Measurements from ENCODE around the gene ARHGEF39. TPM values are rescaled to one million over a fixed set of nuclear protein-coding genes. Genes with fewer than 3 reads are reported as not detected.

Gene ARHGEF39
- polyA plus RNA-seq, 5 donors: 6.6 to 19.7 (median 10.9) TPM

DNA sequence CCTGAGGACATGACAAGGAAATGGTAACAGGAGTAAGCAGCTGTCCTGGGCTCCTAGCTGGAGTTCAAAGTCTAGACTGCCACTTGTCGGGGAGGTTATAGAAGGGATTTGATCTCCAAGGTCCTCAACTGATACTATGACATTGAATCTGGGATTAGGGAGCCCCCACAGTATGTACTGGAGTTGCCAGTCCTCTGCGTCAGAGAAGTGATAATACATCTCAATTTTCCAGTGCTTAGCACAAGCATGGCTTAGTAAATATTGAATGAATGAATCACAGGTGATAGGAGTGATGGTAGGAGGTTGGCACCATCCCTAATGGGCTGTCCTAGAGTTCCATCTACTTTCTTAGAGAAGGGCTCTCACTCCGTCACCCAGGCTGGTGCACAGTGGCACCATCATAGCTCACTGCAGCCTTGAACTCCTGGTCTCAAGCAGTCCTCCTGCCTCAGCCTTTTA, 31.0 kb upstream of the ARHGEF39 start:
- DNase-seq: no peak

DNA sequence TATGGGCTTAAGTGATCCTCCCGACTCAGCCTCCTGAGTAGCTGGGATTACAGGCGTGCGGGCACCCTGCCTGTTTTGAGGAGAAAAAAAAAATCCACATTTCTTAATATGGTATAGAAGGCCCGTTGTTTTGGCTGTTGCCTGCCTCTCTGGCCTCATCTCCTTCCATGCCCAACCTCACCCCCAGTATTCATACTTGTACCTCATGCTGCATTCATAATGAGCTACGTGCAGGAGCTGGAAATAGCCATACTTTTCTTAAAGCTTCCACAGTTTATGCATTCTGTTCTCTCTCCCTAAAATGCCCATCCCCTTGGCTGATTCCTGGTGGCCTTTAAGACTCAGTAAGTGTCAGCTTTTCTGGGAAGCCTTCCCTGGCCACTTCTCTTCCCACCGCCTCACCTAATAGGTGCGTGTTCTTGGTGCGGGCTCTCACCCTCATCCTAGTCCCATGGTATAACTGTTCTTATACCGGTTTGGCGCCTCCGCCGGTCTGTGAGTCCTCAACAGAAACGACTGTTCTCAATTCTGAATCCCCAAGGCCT, 26.8 kb upstream of the ARHGEF39 start:
- DNase-seq: no peak

DNA sequence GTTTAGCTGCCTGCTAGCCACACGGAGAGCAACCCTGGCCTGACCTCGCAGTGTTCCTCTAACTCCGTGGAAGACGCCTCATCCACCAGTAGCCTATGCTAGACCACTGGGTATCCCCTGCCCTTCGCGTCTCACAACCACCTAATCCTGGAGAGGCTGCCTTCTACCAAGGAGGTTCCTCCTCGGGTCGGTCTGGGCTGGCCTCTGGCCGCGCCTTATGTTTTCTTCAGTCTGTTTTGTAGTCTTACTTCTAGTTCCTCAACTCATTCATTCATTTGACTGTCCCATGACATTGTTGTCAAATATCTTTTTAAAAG, 26.3 kb upstream of the ARHGEF39 start:
- no peak for DNase-seq

DNA sequence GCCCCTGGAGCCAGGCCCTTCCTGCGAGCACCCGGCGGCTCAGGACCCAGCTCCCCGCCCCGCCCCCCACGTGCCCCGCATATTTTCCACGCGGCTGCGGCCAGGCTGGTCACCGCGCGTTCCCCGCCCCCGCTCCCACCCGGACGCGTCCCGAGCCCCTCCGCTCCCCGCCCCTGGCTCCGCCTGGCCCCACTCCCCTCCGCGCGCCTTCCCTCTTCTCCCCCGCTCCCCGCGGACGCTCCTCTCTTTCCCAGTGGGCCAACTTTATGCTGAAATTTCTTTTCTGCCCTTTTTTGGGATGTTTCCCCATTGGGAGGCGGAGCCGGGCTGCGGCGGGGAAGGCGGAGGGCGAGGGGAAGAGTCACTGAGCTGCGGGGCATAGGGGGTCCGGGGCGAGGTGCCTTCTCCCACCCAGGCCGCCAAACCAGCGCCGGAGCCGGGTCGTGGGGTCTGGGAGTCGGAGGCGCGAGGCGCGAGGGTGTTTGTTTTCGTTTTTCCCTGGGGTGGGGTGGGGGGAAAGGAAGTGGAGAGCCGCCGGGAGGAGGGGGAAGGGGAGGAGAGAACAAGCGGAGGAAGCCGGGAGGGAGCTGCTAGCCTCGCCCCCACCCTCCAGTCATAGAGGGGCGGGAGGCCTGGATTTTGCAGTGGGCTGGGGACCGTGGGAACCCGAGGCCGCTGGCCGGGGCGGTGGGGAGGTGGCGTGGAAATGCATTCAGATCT, 25.8 kb upstream of the ARHGEF39 start:
- peak; percentile 79 for DNase-seq

DNA sequence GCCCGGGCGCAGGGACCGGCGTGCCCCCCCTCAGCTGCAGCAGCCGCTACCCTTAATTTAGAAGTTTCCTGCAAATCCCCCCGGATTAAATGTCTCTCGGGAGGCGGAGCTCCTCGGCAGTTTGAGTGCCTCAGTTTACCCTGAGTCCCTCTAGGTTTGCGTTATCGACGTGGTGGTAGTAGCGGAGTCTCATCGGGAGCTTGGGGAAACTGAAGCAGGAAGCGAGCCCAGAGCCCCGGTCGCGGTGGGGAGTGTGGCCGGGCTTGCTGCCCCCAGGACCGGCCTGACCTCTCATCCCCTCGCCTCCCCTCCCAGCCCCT, 25.3 kb upstream of the ARHGEF39 start:
- DNase-seq: peak in 1 of 2 donors; percentile 45

DNA sequence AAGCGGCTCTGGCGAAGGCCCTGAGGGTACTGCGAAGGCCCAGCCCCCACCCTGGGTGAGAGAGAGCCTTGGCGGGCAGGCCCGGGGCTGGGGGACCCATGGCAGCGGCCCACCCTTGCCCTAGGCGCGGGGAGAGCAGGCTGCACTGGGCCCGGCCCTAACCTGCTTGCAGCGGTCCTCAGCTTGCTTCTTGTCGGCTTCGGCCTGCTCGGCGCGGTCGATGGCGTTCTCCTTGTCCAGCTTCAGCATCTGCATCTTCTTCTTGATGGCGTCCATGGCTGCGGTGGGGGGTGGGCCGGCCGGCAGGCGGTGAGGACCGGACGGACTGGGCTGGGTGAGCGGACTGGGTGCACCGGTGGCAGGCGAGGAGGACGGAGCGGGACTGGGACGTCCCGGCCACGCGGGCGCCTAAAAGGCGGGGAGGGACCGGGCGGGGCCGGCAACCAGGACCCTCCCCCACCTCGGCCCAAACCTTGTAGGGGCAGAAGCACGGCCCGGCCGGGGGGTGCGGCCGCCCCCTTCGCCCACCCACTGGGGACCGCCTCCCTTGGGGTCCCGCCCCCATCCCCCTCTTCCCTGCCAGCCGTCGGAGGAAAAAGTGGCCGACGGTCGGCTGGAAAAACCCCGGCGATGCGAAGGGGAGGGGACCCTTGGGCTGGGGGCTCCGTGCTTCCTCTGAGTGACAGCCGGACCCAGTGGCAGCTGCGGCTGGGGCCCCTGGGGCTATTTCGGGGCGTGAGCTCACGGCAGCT, 24.7 kb upstream of the ARHGEF39 start, which contains the start of gene TPM2:
TSS of gene TPM2 (minus strand) at position 384 of the 752 bp plus-strand sequence. CDS start at position 276, 108 bp downstream.
- DNase-seq: peak; percentile 79 to 82

DNA sequence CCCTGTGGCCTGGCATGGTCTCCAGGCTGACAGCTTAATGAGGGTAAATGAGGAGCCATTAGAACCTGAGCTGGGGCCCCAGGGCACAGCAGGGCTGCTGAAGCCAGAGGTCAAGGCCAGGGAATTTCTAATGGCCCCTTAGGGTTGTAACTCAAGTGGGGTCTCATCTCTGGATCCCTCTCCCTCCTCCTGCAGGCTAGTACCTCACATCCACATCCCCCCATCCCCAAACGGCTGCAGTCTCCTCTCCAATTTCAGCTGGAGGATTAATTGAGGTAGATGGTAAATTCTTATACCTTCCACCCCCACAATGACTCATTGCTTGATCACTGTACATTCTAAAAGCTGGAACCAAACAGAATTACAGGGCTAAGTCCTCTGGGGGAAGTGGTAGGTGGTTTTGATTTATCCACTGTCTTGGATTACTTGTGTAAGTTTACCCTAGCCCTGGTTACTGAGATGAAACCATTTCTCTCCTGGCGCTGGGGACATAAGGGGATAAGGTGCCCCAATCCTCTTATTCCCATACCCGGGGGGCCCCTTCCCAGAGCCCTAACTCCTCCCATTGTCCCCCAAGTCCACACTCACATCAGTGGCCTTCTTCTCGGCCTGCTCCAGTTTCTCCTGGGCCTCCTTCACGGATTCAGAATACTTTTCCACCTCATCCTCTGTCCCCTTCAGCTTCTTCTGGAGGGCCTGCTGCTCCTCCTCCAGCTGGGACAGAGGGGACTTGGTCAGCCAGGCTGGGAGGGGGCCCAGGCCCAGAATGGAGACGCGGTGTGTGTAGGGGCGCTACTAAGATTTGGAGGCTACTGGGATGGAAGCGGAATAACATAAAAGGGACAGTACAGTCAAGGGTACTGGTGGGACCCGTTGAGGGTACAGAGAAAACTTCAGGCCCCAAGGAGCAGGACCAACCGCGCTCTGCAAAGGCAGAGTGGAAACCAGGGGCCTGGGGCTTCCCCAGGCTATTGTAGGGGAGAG, 23.9 kb upstream of the ARHGEF39 start:
- no peak for DNase-seq

DNA sequence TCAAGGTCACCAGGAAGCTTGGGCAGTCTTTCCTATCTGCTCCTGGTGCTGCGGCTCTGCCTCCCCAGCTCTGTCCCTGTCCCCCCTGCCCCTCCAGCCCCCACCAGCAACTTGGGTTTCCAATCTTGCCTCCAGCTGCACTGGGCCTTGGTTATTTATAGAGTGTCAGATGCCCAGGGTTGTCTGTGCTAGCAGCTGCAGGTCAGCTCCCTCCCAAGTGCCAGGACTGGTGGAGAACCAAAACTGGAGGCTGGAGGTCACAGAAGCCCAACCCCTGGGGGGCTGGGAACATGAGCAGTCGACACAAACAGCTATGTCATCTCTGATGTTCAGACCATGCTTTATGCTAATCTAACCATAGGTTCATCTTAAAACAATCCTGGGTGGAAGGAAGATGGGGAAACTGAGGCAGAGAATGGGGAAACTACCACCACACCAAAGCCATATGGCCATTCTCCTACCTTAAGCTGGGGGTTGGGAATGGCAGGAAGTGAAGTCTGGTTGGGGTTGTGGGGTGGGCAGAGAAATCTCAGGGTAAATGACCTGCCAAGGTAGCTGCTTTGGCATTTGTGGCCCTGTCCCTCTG, 23.1 kb upstream of the ARHGEF39 start:
- DNase-seq: no peak

DNA sequence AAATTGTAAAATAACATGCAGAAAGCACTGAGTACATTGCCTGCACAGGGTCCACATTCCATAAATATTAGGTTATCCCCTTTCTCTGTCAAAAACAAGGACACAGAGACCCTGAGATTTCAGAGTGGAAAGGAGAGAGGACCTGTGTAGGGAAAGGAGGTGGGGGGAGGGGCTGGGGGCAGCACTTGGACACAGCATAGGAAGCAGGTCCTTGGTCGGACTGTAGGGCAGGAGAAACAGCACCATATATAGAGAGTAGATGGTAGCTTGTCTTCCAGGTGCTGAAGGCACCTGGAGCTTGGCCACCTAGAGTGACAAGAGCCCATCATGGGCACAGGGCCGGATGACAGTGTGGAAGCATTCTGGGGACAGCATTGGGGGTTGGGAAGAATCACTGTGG, 22.3 kb upstream of the ARHGEF39 start:
- DNase-seq: no peak

DNA sequence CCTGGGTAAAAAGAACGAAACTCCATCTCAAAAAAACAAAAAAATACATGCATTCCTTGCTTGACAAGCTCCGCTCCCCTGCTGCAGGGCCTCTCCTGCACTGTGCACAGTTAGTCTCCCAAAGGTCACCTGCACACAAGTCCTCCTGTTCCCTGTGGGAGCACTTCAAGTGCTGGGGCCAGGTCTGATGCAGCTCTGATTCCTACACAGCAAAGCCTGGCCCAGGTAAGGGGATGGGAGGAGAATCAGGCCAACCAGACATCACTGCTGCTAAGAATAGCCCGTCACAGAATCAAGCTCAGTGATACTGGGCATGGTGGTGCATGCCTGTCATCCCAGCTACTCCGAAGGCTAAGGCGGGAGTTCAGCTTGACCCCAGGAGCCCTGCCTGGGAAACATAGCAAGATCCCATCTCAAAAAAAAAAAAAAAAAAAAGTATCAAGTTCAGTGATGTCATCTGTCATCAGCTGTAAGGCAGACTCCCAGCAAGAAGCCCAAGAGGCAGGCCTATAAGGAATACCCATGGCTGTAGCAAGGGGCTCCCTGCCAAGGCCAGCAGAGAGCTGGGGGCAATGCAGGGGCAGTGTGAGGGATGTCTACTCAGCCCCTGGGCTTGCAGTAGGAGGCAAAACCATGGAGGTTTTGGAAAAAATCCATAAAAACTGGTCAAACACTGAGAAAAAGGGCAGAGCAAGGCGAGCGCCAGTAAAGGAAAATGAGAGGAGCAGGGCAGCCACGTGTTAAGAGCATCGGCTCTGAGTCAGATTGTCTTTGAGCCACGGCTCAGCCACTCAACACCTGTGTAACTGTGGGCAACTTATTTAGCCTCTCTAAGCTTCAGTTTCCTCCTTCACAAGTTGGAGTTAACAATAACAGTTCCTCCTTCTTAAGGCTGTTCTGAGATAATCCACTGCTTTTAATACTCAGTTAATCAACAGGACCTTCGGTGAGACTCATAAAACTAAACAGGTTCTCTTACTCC, 21.5 kb upstream of the ARHGEF39 start:
- DNase-seq: no peak

DNA sequence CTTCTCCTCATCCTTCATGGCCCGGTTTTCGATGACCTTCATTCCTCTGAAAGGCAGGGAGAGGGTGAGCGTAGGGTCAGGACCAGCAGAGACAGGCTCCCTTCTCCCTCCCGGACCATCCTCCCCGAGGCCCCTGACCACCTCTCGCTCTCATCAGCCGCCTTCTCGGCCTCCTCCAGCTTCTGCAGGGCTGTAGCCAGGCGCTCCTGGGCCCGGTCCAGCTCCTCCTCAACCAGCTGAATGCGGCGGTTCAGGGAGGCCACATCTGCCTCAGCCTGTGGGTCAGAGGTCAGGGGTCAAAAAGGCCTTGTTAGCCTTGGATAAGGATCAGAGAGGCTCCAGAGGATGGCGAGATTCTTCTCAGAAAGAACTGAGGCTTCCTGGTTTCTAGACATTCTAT, 20.5 kb upstream of the ARHGEF39 start:
- no peak for DNase-seq

DNA sequence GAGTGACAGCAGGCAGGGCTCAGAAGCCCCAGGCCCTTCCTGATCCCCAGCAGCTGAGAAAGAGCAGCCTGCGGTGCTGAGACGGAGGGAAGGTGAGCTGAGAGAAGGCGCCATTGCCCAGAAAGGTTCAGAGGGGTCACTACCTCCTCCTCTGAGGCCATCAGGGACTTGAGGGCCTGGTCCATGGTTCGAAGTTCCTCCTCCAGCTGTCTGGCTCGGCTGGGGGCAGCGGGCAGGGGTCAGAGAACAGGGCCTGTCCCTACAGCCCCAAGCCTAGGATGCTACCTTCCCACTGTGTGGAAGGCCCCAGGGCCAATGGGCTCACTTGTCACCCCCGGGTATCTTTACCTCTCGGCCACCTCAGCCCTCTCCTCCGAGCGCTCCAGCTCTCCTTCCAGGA, 19.9 kb upstream of the ARHGEF39 start:
- no peak for DNase-seq

DNA sequence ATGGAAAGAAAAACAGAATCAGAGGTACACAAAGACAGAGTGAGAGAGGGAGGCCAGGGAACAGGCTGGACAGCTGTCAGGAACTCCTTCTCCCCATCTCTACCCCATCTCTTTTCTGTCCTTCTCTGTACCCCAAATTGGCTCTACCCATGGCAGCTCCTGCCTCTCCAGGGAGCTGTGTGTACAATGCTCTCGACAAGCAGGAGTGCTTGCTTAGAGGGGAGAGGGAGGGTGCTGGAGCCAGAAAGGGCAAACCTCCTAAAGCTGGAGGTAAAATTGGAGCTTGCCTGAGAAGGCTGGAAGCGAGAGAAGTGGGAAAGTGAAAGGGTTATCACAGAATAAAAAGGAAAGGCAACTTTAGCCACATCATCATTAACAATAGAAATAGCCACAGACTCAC, 18.3 kb upstream of the ARHGEF39 start:
- DNase-seq: no peak

DNA sequence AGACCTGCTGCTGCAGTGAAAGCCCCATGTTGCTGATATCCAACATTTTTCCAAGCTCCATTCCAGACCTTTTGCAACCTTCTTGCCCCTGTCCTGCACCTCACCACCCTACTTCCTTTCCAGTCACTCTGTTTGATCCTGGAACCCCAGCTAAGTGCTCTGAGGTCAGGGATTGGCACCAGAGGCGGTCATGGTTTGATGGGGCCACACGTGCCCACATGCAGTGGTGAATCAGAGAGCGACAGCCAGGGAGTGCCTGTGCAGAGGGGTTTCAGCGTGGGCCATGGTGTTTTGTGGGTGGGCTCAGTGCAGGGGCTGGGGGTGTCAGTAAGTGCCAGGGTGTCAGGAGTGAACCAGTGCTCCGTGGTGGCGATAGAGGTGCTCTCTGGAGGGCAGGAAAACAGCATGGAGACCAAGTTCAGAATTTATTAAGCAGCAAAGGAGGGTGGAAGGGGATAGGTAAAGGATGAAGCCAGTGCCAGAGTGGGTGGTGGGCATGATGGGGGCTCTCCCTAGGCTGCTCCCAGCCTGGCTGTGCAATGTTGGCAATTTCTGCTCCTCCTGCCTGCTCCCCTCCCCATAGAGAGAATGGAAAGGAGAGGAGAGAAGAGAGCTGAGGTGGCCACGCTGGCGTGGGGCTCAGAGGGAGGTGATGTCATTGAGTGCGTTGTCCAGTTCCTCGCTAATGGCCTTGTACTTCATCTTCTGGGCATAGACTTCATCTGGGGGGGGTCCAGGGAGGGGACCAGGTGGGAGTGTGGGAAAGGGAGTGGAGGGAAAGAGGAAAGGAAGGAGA, 17.7 kb upstream of the ARHGEF39 start:
- no peak for DNase-seq

DNA sequence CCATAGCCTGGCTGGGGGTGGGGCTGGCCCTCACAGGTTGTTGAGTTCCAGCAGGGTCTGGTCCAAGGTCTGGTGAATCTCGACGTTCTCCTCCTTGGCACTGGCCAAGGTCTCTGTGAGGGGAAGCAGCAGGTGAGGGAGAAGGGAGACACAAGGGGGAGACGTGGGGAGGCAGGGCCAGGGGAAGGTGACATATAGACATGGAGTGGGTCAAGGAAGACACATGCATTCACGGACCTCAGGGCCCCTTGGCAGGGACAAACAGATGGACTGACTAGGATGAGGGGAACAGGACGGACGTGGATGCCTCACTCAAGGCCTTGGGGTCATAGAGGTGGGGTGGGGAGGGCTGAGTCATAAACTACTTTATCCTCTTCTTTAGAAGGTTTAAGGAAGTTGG, 17.1 kb upstream of the ARHGEF39 start:
- DNase-seq: no peak

DNA sequence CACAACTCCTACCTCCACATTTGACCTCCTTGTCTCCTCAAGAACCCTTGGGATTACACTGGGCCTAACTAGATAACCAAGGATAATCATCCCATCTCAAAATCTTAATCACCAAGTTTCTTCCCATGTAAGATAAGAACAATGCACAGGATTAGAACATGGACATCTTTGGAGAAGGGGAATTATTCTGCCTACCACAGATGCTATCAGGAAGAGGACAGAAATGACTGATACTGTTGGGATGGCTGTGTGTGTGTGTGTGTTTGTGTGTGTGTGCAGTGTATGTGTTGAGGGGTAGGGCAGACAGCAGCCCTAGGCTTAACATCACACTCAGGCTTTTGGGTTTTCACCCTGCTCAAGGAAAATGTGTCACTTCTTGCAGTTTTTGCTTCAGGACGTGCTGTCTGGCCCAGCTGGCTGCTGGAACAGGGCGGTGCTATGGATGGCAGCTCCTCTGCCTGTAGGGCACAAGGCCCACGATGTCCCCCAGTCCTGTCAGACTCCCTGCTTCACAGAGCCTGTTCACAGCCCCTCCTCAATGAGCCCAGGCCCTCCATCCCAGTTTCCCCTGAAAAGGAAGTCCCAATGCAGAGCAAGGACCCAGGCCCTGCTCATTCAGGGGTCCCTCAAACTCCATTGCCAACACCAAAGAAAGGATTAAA, 16.5 kb upstream of the ARHGEF39 start:
- no peak for DNase-seq

DNA sequence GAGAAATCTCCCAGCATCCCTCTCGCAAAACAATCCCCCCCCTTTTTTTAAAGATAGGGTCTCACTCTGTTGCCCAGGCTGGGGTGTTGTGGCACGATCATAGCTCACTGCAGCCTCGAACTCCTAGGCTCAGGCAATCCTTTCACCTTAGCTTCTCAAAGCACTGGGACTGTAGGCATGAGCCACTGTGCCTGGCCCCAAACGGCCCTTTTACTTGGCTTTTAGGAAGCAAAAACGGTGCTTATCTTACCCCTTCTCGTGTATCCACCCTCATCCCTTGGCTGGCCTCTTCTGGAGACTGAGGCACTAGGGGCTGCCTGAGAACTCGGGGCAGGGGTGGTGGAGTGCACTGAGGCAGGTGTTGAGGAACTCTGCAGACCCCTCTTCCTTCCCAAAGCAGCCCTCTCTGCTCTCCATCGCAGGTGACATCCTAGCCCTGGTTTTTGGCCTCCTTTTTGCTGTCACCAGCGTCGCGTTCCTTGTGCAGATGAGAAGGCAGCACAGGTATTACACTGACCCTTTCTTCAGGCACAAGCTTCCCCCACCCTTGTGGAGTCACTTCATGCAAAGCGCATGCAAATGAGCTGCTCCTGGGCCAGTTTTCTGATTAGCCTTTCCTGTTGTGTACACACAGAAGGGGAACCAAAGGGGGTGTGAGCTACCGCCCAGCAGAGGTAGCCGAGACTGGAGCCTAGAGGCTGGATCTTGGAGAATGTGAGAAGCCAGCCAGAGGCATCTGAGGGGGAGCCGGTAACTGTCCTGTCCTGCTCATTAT, 15.5 kb upstream of the ARHGEF39 start:
- no peak for DNase-seq

DNA sequence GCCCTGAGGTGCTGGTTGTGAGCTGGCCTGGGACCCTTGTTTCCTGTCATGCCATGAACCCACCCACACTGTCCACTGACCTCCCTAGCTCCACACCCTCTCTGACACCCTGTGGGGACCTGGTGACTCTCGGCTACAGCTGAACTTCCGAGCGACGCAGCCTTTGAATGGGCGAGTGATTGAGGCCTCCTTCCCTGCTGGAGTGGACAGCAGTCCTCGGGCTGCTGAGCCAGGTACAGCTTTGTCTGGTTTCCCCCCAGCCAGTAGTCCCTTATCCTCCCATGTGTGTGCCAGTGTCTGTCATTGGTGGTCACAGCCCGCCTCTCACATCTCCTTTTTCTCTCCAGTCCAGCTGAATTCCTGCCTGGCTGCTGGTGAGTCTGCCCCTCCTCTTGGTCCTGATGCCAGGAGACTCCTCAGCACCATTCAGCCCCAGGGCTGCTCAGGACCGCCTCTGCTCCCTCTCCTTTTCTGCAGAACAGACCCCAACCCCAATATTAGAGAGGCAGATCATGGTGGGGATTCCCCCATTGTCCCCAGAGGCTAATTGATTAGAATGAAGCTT, 14.9 kb upstream of the ARHGEF39 start:
- DNase-seq: no peak

Data from right lung (tissue), 5 donors.